Memory B cell (primary cell): ENCODE data around the gene P2RY2.
"Not testable (repeated sequence)": the region's sequence is repeated elsewhere in the genome, so short reads cannot be mapped to it uniquely, and the experiment has no call there.

Source experiments
- ATAC-seq: fragments of 150-1000 bp; cut with Tn5 transposase; 2 replicates; pipeline ENCODE4 v1.10.0; 2021; ENCODE audit warnings: low read depth, mild to moderate bottlenecking, moderate library complexity
- DNase-seq, 2 donors: peaks; one replicate each; pipeline ENCODE4 v3.0.0; 2022; ENCODE audit warnings: low spot score in 2 of 2
- H3K27ac Mint-ChIP-seq: one replicate; pipeline ENCODE4 v1.8.0; 2022; ENCODE audit warnings: mild to moderate bottlenecking, moderate library complexity, mixed read lengths
- H3K27me3 Mint-ChIP-seq: one replicate; pipeline ENCODE4 v1.8.0; 2022; ENCODE audit warnings: mixed read lengths
- H3K36me3 Mint-ChIP-seq: one replicate; pipeline ENCODE4 v1.8.0; 2022; ENCODE audit warnings: mild to moderate bottlenecking, mixed read lengths
- H3K4me1 Mint-ChIP-seq: one replicate; pipeline ENCODE4 v1.8.0; 2022; ENCODE audit warnings: mixed read lengths
- H3K4me3 Mint-ChIP-seq: one replicate; pipeline ENCODE4 v1.8.0; 2022; ENCODE audit warnings: mild to moderate bottlenecking, moderate library complexity, mixed read lengths
- H3K9me3 Mint-ChIP-seq: one replicate; pipeline ENCODE4 v1.8.0; 2022; ENCODE audit warnings: mixed read lengths

Gene P2RY2

GRCh38 chr11:73193251-73194033, 24.6 kb upstream of the P2RY2 start:
- ATAC-seq (no peak), DNase-seq (no peak)
- H3K9me3 Mint-ChIP-seq, result no peaks in the 10 kb centered on the region
- H3K4me3 Mint-ChIP-seq, result no peak overlapping the region
- no peak overlapping the region for H3K27ac Mint-ChIP-seq
- peaks cover 24% of the 10 kb centered on the region for H3K4me1 Mint-ChIP-seq
- H3K27me3 Mint-ChIP-seq, result no peaks in the 10 kb centered on the region
- H3K36me3 Mint-ChIP-seq, result no peaks in the 10 kb centered on the region

GRCh38 chr11:73194034-73194507, 24.0 kb upstream of the P2RY2 start:
- H3K4me3 Mint-ChIP-seq, result no peak overlapping the region
- peaks cover 23% of the 10 kb centered on the region for H3K4me1 Mint-ChIP-seq
- ATAC-seq, result no peak
- H3K9me3 Mint-ChIP-seq, result no peaks in the 10 kb centered on the region
- H3K27ac Mint-ChIP-seq, result no peak overlapping the region
- DNase-seq, result no peak
- H3K36me3 Mint-ChIP-seq, result no peaks in the 10 kb centered on the region
- no peaks in the 10 kb centered on the region for H3K27me3 Mint-ChIP-seq

GRCh38 chr11:73194593-73194992, 23.5 kb upstream of the P2RY2 start:
- no peak overlapping the region for H3K4me3 Mint-ChIP-seq
- H3K9me3 Mint-ChIP-seq, result no peaks in the 10 kb centered on the region
- H3K27me3 Mint-ChIP-seq, result no peaks in the 10 kb centered on the region
- no peaks in the 10 kb centered on the region for H3K36me3 Mint-ChIP-seq
- H3K4me1 Mint-ChIP-seq, result peaks cover 19% of the 10 kb centered on the region
- H3K27ac Mint-ChIP-seq, result no peak overlapping the region
- ATAC-seq (no peak), DNase-seq (no peak)

- Mint-ChIP-seq H3K27me3 (no peaks in the 10 kb centered on the region), H3K9me3 (no peaks in the 10 kb centered on the region), H3K36me3 (no peaks in the 10 kb centered on the region), H3K27ac (no peak overlapping the region), H3K4me1 (peaks cover 12% of the 10 kb centered on the region), H3K4me3 (no peak overlapping the region)
- ATAC-seq, result no peak
- no peak for DNase-seq
These were observed 22.7 kb upstream of the P2RY2 start for GRCh38 chr11:73195191-73196007.

- H3K4me3 Mint-ChIP-seq, result no peak overlapping the region
- H3K9me3 Mint-ChIP-seq, result no peaks in the 10 kb centered on the region
- peaks cover under 1% of the 10 kb centered on the region for H3K4me1 Mint-ChIP-seq
- H3K36me3 Mint-ChIP-seq, result no peaks in the 10 kb centered on the region
- ATAC-seq (no peak), DNase-seq (no peak)
- no peaks in the 10 kb centered on the region for H3K27me3 Mint-ChIP-seq
- no peak overlapping the region for H3K27ac Mint-ChIP-seq
These were observed 21.5 kb upstream of the P2RY2 start for GRCh38 chr11:73196576-73196975.

GRCh38 chr11:73197348-73197747, 20.7 kb upstream of the P2RY2 start:
- Mint-ChIP-seq H3K36me3 (no peaks in the 10 kb centered on the region), H3K4me1 (no peaks in the 10 kb centered on the region), H3K27me3 (no peaks in the 10 kb centered on the region), H3K4me3 (no peak overlapping the region), H3K27ac (no peak overlapping the region), H3K9me3 (no peaks in the 10 kb centered on the region)
- DNase-seq (no peak), ATAC-seq (no peak)

- DNase-seq, H3K27me3 Mint-ChIP-seq, H3K4me3 Mint-ChIP-seq, H3K27ac Mint-ChIP-seq, H3K36me3 Mint-ChIP-seq, H3K4me1 Mint-ChIP-seq, ATAC-seq, H3K9me3 Mint-ChIP-seq: not testable (repeated sequence)
These were observed 20.3 kb upstream of the P2RY2 start for GRCh38 chr11:73197787-73198186.

GRCh38 chr11:73198677-73199076, 19.4 kb upstream of the P2RY2 start:
- DNase-seq (no peak), ATAC-seq (no peak)
- no peaks in the 10 kb centered on the region for H3K36me3 Mint-ChIP-seq
- no peak overlapping the region for H3K4me3 Mint-ChIP-seq
- no peak overlapping the region for H3K27ac Mint-ChIP-seq
- H3K9me3 Mint-ChIP-seq, result no peaks in the 10 kb centered on the region
- no peaks in the 10 kb centered on the region for H3K27me3 Mint-ChIP-seq
- H3K4me1 Mint-ChIP-seq, result no peaks in the 10 kb centered on the region

GRCh38 chr11:73199446-73199845, 18.6 kb upstream of the P2RY2 start:
- Mint-ChIP-seq H3K4me1 (peaks cover 3% of the 10 kb centered on the region), H3K27me3 (no peaks in the 10 kb centered on the region), H3K9me3 (no peaks in the 10 kb centered on the region), H3K36me3 (no peaks in the 10 kb centered on the region), H3K4me3 (no peak overlapping the region), H3K27ac (no peak overlapping the region)
- no peak for ATAC-seq
- no peak for DNase-seq

GRCh38 chr11:73200256-73200655, 17.8 kb upstream of the P2RY2 start:
- no peak overlapping the region for H3K27ac Mint-ChIP-seq
- peaks cover 8% of the 10 kb centered on the region for H3K4me1 Mint-ChIP-seq
- peaks cover 3% of the 10 kb centered on the region for H3K27me3 Mint-ChIP-seq
- H3K36me3 Mint-ChIP-seq, result no peaks in the 10 kb centered on the region
- no peak overlapping the region for H3K4me3 Mint-ChIP-seq
- DNase-seq, result no peak
- ATAC-seq, result no peak
- H3K9me3 Mint-ChIP-seq, result no peaks in the 10 kb centered on the region

- Mint-ChIP-seq H3K4me1 (peaks cover 10% of the 10 kb centered on the region), H3K36me3 (no peaks in the 10 kb centered on the region), H3K4me3 (no peak overlapping the region), H3K27ac (no peak overlapping the region), H3K27me3 (peaks cover 6% of the 10 kb centered on the region), H3K9me3 (no peaks in the 10 kb centered on the region)
- DNase-seq (no peak), ATAC-seq (no peak)
These were observed 16.8 kb upstream of the P2RY2 start for GRCh38 chr11:73201249-73201648.

- Mint-ChIP-seq H3K4me3 (no peak overlapping the region), H3K27ac (no peak overlapping the region)
These were observed 15.9 kb upstream of the P2RY2 start for GRCh38 chr11:73201888-73202780.

GRCh38 chr11:73203322-73203721, 14.8 kb upstream of the P2RY2 start:
- Mint-ChIP-seq H3K9me3 (no peaks in the 10 kb centered on the region), H3K27me3 (peaks cover 6% of the 10 kb centered on the region), H3K4me1 (peaks cover 10% of the 10 kb centered on the region), H3K27ac (no peak overlapping the region), H3K4me3 (no peak overlapping the region), H3K36me3 (no peaks in the 10 kb centered on the region)
- DNase-seq (no peak), ATAC-seq (no peak)

More at GRCh38 chr11:73201888-73202780, 15.9 kb upstream of the P2RY2 start:
- peaks cover 6% of the 10 kb centered on the region for H3K27me3 Mint-ChIP-seq
- ATAC-seq (no peak), DNase-seq (no peak)
- H3K4me1 Mint-ChIP-seq, result peaks cover 10% of the 10 kb centered on the region
- no peaks in the 10 kb centered on the region for H3K9me3 Mint-ChIP-seq
- H3K36me3 Mint-ChIP-seq, result no peaks in the 10 kb centered on the region

GRCh38 chr11:73203790-73204189, 14.3 kb upstream of the P2RY2 start:
- Mint-ChIP-seq H3K9me3 (no peaks in the 10 kb centered on the region), H3K4me1 (peaks cover 10% of the 10 kb centered on the region), H3K27ac (no peak overlapping the region), H3K27me3 (peaks cover 6% of the 10 kb centered on the region), H3K4me3 (no peak overlapping the region), H3K36me3 (no peaks in the 10 kb centered on the region)
- no peak for ATAC-seq
- DNase-seq, result no peak
